Measurements from ENCODE around the gene NFATC3.
A peak's percentile ranks its signal among the peaks of the same experiment; 100 is the strongest.
"Not testable (repeated sequence)": the region's sequence is repeated elsewhere in the genome, so short reads cannot be mapped to it uniquely, and the experiment has no call there.

The NFATC3 gene

DNA sequence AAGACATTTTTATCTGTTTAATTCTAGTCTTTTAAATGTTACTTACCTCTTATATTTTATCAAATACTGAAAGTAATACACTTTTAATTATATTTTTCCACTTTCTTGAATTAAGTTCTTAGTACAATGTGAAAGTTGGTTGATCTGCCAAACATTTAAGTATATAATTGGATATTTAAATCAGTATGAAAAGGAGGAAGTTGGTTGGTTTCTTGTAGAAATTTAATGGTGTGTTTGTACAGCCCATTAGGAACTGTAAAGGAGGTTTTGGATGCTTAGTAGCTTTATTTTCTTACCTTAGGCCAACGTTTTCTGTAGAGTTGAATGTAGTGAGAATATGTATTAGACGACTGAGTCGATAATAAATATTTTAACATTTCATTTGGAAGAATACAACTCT, 5.4 kb downstream of the NFATC3 start:
- DNase-seq (ENCODE audit: extremely low read depth, low read depth) = no peak

DNA sequence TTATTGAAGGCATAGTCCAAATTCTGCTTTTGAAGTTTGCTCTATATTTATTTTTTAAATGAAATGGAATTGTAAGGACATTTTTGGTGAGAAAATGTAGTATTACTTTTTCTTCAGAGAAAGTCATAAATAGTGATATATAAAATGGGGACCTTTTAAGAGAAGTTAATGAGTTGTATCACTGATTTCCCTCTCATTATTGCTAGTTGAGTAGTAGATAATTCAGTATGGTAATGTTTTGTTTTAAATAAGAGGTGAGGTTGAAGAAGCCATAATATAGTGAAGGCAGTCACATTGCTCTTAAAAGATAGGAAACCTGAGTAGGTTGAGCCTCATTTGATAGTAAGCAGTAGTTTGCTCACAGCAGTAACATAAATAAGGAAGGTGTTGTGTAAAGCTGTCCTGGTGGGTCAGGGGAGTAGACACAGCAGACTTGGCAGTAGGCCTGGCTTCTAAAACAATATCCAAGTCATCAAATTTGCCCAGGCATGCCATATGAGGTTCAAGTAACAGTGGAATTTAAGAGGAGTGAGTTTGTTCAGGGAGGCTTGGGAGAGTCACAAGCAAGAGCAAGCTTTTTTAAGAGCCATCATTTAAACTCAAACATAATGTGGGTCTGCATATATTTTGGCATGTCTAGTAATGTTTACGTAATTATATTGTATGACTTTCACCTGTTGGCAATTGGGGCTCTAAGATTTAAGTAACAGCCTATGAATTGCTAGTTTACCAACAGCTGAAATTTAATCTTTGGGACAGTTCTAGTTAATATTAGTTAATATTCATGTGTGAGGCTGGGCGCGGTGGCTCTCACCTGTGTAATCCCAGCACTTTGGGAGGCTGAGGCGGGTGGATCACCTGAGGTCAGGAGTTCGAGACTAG, 6.5 kb downstream of the NFATC3 start:
- no peak for DNase-seq (ENCODE audit: extremely low read depth, low read depth)
- TF ChIP-seq, protein P1, sequence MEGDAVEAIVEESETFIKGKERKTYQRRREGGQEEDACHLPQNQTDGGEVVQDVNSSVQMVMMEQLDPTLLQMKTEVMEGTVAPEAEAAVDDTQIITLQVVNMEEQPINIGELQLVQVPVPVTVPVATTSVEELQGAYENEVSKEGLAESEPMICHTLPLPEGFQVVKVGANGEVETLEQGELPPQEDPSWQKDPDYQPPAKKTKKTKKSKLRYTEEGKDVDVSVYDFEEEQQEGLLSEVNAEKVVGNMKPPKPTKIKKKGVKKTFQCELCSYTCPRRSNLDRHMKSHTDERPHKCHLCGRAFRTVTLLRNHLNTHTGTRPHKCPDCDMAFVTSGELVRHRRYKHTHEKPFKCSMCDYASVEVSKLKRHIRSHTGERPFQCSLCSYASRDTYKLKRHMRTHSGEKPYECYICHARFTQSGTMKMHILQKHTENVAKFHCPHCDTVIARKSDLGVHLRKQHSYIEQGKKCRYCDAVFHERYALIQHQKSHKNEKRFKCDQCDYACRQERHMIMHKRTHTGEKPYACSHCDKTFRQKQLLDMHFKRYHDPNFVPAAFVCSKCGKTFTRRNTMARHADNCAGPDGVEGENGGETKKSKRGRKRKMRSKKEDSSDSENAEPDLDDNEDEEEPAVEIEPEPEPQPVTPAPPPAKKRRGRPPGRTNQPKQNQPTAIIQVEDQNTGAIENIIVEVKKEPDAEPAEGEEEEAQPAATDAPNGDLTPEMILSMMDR (IDR thresholded peaks at IDR 0.05; ENCODE audit: low read depth, low read length) = no peak

More for the DNA sequence above, 5.4 kb downstream of the NFATC3 start:
- TF ChIP-seq, protein P1 (IDR thresholded peaks at IDR 0.05; ENCODE audit: low read depth, low read length) = no peak

DNA sequence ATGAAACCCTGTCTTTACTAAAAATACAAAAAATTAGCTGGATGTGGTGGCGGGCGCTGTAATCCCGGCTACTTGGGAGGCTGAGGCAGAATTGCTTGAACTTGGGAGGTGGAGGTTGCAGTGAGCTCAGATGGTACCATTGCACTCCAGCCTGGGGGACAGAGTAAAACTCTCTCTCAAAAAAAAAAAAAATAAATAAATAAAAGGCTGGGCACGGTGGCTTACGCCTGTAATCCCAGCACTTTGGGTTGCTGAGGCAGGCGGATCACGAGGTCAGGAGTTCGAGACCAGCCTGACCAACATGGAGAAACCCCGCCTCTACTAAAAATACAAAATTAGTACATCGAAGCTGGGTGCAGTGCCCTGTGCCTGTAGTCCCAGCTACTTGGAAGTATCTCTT, 7.1 kb downstream of the NFATC3 start:
- not testable (repeated sequence) for DNase-seq (ENCODE audit: extremely low read depth, low read depth)

DNA sequence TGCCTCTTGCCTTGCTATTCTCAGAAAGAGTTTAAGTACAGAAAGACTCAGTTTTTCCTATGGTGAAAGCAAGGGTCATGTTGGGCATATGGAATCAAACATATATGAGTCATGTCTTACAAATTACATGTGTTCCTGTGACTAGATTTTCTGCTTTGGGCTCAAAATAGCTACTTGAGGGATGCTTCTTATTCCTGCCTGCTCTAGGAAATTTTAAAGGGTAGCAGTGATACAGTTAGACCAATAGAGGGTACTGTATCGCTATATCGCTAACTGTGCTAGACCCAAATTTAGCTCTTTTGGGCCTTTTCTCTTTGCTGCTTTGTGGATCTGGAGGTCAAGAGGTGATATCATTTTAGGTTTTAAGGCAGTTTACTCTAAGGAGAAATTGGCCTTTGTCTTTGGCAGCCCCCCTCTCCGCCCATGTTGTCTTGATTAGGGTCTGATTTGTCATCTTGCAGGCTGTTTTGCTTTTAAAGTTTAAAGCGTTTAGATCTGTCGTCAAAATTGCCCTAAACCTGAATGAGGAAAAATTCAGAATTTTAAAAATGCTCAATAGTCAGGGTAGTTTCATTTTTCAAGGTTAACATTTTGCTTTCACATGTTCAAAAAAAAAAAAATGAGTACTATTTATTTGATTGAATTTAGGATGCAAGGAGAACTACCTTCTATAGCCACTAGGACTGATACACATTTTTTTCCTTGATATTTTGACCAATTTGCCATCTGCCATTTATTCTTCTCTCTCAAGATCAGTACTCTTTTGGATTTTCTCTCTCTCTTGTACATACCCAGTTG, 8.8 kb downstream of the NFATC3 start:
- DNase-seq (ENCODE audit: extremely low read depth, low read depth) = no peak
- TF ChIP-seq, protein P1 (IDR thresholded peaks at IDR 0.05; ENCODE audit: low read depth, low read length) = peak; percentile 72

DNA sequence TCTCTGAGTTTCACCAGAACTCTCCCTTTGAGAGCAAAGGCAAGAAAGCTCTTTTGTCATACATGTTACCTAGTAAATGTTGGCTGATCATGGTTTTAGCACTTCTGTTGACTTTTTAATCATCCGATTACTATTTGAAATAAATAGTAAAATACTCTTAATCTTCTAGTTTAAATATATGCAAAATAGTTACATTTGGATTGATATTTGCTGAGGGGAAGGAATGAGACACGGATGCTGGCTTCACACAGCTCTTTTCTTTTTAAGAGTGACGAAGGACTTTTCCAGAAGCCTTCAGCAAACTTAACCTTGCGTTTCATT, 9.4 kb downstream of the NFATC3 start:
- no peak for DNase-seq (ENCODE audit: extremely low read depth, low read depth)

DNA sequence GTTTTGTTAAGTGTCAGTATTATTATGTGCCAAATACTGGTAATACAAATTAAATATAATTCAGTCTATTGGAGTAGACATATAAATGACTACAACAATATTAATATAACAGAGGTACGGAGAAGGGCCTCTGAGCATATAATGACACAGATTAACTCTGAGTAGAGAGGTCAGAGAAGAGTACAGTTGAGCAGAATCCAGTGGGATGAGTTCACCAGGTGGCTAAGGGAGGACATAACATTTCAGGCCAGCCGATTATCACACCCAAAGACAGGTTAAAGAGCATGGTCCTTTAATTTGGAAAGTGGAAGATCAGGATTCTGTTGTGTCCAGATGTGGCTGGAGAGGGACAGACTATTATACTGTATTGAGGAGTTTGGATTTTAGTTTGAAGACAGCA, 11.3 kb downstream of the NFATC3 start:
- TF ChIP-seq, protein P1 (IDR thresholded peaks at IDR 0.05; ENCODE audit: low read depth, low read length) = no peak
- no peak for DNase-seq (ENCODE audit: extremely low read depth, low read depth)

More for the DNA sequence above, 9.4 kb downstream of the NFATC3 start:
- TF ChIP-seq, protein P1 (IDR thresholded peaks at IDR 0.05; ENCODE audit: low read depth, low read length) = no peak

DNA sequence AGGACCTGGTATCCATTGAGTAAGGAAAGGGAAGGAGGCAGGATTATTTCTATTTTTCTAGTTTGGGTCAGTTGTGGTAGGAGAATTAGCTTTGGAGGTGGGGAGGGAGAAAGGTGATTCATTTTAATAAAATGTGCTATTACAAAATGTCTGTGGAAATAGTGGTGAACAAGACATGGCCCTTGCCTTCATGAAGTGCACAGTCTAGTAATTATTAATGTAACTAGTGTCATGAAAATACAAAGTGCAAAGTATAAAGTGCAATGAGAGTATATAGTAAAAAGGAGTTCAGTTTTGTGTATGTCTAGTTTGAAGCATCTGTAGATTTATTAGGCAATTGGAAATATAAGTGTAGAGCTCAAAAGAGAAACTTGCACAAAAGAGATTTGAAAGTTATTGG, 11.9 kb downstream of the NFATC3 start:
- DNase-seq (ENCODE audit: extremely low read depth, low read depth) = no peak
- TF ChIP-seq, protein P1 (IDR thresholded peaks at IDR 0.05; ENCODE audit: low read depth, low read length) = no peak

Measured in AG09319 (cell line).